HEK293T (cell line): ENCODE results near the gene AQP1.

Experiments
- NFRKB ChIP-seq: fragments of 450-650 bp; IDR thresholded peaks from 2 replicates; pipeline ENCODE4 v1.6.1; 2016; ENCODE audit warnings: mild to moderate bottlenecking, moderate library complexity
- TF ChIP-seq, protein P1 (sequence below): fragments of 450-650 bp; IDR thresholded peaks from 2 replicates; pipeline ENCODE4 v1.6.1; 2016

DNA sequence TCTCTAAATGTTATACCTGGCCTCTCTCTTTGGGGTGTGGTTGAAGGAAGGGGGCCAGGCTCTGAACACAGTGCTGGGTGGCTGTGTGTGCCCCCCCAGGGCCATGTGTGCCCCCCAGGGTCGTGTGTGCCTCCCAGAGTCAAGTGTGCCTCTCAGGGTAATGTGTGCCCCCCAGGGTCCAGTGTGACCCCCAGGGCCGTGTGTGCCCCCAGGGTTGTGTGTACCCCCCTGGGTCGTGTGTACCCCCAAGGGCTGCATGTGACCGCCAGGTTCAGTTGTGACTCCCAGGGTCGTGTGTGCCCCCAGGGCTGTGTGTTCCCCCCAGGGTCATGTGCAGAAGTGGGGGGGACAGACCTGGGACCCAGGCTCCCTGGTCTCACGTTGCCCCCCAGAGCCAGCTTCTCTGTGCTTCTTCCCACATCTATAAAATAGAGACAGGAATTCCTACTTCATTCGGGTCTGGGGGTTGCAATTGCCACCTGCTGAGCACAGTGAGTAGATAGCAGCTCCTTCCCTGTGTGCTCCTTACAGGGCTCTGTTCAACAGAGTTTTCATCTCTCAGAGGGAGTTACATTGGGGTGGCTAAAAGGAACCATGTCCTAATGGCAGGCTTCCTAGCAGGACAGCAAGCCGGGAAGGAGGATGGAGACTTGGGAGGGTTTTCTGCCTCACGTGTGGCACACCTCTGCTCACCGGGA, 40.7 kb upstream of the AQP1 start:
- TF ChIP-seq, protein P1, sequence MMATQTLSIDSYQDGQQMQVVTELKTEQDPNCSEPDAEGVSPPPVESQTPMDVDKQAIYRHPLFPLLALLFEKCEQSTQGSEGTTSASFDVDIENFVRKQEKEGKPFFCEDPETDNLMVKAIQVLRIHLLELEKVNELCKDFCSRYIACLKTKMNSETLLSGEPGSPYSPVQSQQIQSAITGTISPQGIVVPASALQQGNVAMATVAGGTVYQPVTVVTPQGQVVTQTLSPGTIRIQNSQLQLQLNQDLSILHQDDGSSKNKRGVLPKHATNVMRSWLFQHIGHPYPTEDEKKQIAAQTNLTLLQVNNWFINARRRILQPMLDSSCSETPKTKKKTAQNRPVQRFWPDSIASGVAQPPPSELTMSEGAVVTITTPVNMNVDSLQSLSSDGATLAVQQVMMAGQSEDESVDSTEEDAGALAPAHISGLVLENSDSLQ: no peak
- TF ChIP-seq NFRKB: no peak
